ENCODE results near the gene ACSL3.

DNA sequence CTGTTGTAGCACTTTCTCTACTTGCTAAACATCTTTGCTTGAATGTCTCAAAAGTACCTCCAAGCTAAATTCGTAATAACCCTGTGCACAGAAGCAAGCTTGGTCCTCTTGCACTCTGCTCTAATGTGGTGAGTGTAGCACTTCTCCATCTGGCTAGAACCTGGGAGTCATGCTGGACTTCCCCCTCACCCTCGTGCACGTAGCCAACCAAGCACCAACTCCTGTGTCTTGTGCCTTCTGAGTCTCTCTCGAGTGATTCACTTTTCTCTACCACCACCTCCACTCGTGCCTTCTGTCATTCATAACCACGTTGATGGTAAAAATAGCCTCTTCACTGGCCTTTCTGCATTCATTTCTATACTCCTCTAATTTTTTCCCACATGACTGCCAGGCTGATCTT, 99.3 kb downstream of the ACSL3 start:
- TF ChIP-seq, protein P1, sequence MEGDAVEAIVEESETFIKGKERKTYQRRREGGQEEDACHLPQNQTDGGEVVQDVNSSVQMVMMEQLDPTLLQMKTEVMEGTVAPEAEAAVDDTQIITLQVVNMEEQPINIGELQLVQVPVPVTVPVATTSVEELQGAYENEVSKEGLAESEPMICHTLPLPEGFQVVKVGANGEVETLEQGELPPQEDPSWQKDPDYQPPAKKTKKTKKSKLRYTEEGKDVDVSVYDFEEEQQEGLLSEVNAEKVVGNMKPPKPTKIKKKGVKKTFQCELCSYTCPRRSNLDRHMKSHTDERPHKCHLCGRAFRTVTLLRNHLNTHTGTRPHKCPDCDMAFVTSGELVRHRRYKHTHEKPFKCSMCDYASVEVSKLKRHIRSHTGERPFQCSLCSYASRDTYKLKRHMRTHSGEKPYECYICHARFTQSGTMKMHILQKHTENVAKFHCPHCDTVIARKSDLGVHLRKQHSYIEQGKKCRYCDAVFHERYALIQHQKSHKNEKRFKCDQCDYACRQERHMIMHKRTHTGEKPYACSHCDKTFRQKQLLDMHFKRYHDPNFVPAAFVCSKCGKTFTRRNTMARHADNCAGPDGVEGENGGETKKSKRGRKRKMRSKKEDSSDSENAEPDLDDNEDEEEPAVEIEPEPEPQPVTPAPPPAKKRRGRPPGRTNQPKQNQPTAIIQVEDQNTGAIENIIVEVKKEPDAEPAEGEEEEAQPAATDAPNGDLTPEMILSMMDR (IDR thresholded peaks at IDR 0.05), result no peak
- no peak for TF ChIP-seq POLR2A (IDR thresholded peaks at IDR 0.05)

Data from Peyer's patch (tissue), 4 donors.